ENCODE data around the gene PDLIM7.

PDLIM7 gene

DNA sequence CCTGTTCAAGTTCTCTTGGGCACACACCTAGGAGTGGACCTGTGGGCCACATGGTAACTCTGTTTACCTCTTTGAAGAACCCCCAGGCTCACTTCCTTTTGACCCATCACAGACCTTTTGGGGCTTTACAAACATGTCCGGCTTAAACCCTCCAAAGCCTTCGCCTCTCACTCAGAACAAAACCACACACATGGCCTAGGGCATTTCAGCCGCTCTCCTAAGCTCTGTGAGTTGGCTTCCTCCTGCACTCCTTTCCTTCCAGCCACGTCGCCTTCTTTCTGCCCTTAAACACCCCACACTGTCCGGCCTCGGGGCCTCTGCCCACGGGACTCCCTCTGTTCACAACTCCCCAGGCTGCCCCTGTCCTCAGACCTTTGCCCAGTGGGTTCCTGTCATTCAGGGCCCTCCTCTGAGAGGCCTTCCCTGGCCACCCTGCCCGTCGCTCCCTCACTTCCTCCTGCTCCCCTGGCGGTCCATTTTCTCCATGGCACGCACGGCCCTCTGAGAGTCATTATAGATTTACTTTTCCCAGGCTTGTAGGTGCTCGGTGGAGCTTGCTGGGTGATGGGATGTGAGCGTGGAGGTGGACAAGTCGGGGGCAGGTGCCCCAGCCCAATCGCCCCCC is 10.3 kb upstream of the PDLIM7 start:
- H3K4me1 Mint-ChIP-seq: peaks cover 5% of the 10 kb centered on the region
- H3K9me3 Mint-ChIP-seq: no peaks in the 10 kb centered on the region
- H3K27ac Mint-ChIP-seq: peak overlapping the region; percentile 11
- H3K36me3 Mint-ChIP-seq: peaks cover 11% of the 10 kb centered on the region
- H3K27me3 Mint-ChIP-seq: no peaks in the 10 kb centered on the region
- CTCF ChIA-PET: interaction anchor here (1.0 to 1.4 kb wide), 3 partner anchors 10 to 106 kb away, joined by 3 to 4 read pairs (median 3); partner anchors contain the start of gene PDLIM7
- H3K4me3 Mint-ChIP-seq: no peak overlapping the region
- DNase-seq: no peak

DNA sequence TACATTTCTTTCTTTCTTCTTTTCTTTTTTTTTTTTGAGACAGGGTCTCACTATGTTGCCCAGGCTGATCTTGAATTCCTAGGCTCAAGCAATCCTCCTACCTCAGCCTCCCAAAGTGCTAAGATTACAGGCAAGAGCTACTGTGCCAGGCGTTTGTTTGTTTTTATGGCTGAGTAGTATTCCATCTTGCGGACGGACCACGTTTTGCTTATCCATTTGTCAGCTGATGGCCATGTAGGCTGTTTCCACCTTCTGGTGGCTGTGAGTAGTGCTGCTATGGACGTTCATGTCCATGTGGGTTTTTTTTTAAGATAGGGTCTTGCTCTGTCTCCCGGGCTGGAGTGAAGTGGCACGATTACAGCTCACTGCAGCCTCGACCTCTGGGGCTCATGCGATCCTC is 9.8 kb upstream of the PDLIM7 start:
- H3K36me3 Mint-ChIP-seq: peaks cover 11% of the 10 kb centered on the region
- H3K27ac Mint-ChIP-seq: no peak overlapping the region
- H3K9me3 Mint-ChIP-seq: no peaks in the 10 kb centered on the region
- no peak overlapping the region for H3K4me3 Mint-ChIP-seq
- H3K27me3 Mint-ChIP-seq: no peaks in the 10 kb centered on the region
- H3K4me1 Mint-ChIP-seq: peaks cover 5% of the 10 kb centered on the region
- DNase-seq: no peak
- CTCF ChIA-PET: interaction anchor here (1.0 to 1.4 kb wide), 2 partner anchors 10 to 105 kb away, joined by 3 to 4 read pairs; partner anchors contain the start of gene PDLIM7

DNA sequence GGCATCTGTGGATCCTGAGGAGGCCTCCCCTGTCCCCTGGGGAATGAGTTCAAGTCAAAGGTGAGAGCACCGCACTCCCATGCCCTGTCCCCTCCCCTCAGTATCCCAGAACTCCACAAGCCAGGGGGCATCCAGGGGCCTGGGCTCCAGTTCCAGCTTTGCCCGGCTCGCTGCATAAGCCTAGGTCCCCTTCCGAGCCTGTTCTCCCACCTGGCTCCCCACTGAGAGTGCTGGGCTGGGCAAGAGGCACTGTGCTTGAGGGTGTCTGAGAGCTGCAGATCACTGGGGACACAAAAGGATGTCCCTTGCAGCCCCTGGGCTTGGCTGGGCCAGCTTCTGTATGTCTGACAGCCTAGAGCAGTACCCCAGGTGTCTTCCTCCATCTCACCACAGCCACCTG is 7.7 kb upstream of the PDLIM7 start:
- CTCF ChIA-PET: interaction anchor here (0.6 to 1.4 kb wide), 3 partner anchors 11 to 116 kb away, joined by 3 read pairs; no protein-coding TSS in a partner anchor
- Mint-ChIP-seq H3K27me3 (peaks cover 6% of the 10 kb centered on the region), H3K27ac (no peak overlapping the region), H3K4me1 (peaks cover 3% of the 10 kb centered on the region), H3K36me3 (no peaks in the 10 kb centered on the region), H3K9me3 (no peaks in the 10 kb centered on the region), H3K4me3 (no peak overlapping the region)
- no peak for DNase-seq

DNA sequence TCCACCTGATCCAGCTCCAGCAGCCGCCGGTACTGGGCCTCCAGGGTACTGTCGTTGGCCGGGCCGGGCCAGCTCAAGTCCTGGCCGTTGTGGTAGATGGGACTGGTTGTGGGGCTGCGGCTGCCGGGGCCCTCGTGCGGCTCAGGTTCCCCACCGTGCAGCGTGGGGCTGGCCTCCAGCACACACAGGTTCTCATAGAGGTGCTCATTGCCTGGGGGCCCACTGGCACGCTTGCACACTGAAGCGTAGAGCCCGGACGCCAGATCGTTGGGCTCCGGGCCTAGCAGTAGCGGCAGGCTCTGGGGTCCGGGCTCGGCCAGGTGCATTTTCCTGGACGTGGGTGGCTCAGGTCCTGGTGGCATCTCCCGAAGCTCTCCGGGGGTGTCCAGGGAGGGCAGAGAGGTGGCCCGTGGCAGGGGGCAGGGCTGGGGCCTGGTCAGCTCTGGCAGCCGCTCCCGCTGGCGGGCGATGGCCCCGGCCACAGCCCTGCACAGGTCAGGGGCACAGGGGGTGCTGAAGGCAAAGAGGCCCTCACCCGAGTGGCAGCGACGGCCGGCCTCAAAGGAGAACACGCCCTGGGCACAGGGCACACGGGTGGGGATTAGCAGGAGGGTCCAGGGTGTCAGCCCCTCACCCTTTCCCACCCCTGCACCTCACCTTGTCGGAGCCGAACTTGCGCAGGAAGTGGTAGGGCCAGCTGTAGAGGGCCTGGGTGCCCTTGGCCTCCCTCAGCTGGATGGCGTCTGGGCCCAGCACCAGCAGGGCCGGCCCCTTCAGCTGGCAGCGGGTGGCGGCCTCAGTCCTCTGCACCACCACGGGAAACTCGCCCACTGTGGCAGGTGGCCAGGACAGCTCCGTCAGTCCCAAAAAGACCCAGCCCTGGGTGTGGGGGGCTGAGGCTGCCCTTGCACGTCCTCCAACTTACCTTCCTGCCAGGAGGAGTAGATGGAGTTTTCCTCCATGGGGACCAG is 7.0 kb upstream of the PDLIM7 start:
- no peak overlapping the region for H3K27ac Mint-ChIP-seq
- no peaks in the 10 kb centered on the region for H3K36me3 Mint-ChIP-seq
- H3K27me3 Mint-ChIP-seq: peaks cover 13% of the 10 kb centered on the region
- H3K4me1 Mint-ChIP-seq: no peaks in the 10 kb centered on the region
- H3K4me3 Mint-ChIP-seq: no peak overlapping the region
- CTCF ChIA-PET: interaction anchor here (0.6 to 7.6 kb wide), 5 partner anchors 12 to 115 kb away, joined by 3 to 114 read pairs (median 5); no protein-coding TSS in a partner anchor
- no peak for DNase-seq
- H3K9me3 Mint-ChIP-seq: no peaks in the 10 kb centered on the region

DNA sequence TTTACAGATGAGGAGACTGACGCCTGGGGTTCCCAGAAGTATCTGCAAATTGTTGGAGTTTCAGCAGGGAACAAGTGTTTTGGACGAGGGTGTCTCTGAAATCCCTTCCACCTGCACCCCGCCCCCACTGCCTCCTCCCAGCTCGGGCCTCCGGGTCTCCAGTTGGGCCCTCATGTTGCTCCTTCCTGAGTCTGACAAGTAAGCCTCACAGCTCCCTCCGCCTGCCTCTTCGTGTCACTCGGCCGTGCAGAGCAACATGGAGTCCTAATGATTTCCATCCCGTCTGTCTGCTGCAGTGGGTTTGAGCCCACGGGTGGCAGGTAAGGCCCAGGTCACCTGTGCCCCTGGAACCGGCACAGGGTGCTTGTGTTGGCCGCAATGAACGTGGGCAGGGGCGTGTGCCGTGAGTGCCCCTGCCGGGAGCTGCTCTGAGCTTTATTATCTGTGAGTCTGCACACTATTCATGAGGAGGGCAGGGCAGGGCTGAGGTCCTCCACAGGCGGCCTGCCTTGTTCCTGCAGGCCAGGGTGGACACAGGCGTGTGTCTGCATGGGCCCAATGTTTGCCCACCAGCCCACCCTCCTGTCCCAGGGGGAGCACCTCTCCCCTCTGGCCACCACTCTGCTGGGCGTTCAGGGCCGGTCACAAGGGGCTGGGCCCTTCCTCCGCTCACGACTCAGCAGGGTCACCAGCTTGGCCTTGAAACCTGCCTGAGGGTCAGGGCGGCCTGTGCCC is 6.1 kb upstream of the PDLIM7 start:
- peaks cover 21% of the 10 kb centered on the region for H3K27me3 Mint-ChIP-seq
- no peak overlapping the region for H3K27ac Mint-ChIP-seq
- no peak for DNase-seq
- CTCF ChIA-PET: interaction anchor here (1.0 to 7.6 kb wide), 5 partner anchors 8 to 113 kb away, joined by 3 to 114 read pairs (median 5); no protein-coding TSS in a partner anchor
- H3K4me3 Mint-ChIP-seq: no peak overlapping the region
- H3K36me3 Mint-ChIP-seq: no peaks in the 10 kb centered on the region
- H3K9me3 Mint-ChIP-seq: no peaks in the 10 kb centered on the region
- peaks cover 4% of the 10 kb centered on the region for H3K4me1 Mint-ChIP-seq

DNA sequence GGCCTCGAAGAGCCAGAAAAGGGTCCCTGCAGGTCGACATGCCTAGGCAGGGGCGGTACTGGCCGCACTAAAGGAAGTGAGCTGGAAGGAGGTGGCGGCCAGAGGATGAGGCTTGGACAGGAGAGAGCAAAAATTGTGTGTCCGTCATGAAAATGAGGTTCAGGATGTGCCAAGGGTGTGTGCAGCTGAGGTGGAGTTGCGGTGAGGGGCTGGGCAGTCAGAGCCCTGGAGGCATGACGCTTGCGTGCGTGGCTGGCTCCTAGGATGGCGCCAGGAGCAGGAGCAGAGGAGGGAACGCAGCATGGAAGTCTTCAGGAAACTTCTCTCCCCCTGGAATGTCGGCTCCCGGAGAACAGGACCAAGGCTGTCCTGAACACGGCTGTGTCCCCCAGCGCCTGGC is 5.5 kb upstream of the PDLIM7 start:
- Mint-ChIP-seq H3K27me3 (peaks cover 28% of the 10 kb centered on the region), H3K36me3 (no peaks in the 10 kb centered on the region), H3K4me3 (no peak overlapping the region), H3K27ac (no peak overlapping the region), H3K9me3 (no peaks in the 10 kb centered on the region), H3K4me1 (peaks cover 9% of the 10 kb centered on the region)
- CTCF ChIA-PET: interaction anchor here (1.0 to 7.6 kb wide), 8 partner anchors 9 to 193 kb away, joined by 3 to 114 read pairs (median 8); no protein-coding TSS in a partner anchor
- no peak for DNase-seq

DNA sequence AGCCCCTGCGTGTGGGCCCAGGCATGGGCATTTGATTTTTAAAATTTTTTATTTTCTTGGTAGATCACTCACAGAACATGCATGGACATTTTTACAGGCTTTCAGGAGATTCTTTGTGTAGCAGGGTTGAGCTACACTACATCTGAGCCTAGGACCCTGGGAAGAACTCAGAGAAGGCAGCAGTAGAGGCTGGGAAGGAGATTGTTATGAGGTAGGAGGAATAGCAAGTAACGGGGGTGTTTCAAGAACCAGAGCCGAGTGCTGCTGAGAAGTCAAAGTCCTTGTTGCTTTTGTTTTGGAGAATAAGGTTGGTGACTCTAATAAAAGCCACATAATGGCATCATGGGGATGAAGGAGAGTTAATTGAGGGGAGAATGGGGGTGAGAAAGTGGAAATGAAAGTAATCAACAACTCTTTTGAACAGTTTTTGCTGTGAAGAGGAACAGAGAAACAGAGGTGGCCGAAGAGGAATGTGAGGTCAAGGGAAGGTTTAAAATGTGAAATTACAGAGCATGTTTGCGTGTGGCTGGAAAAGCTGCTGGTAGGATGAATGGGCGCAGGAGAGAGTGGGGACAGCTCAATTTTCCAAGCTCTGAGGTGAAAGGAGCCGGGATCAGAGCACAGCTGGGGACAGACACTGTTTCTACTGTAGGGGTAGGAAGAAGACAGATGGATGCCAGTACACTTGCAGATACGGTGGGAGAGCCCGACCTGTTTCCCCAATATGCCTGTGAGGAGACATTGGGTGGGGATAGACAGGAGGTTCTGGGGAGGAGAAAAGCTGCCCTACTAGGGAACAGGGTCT is 4.7 kb upstream of the PDLIM7 start:
- Mint-ChIP-seq H3K4me1 (peaks cover 11% of the 10 kb centered on the region), H3K36me3 (no peaks in the 10 kb centered on the region), H3K9me3 (no peaks in the 10 kb centered on the region), H3K27ac (no peak overlapping the region), H3K27me3 (peaks cover 32% of the 10 kb centered on the region), H3K4me3 (no peak overlapping the region)
- DNase-seq: no peak
- CTCF ChIA-PET: interaction anchor here (0.7 to 7.6 kb wide), 23 partner anchors 9 to 388 kb away, joined by 3 to 114 read pairs (median 5); partner anchors contain the start of gene GRK6

DNA sequence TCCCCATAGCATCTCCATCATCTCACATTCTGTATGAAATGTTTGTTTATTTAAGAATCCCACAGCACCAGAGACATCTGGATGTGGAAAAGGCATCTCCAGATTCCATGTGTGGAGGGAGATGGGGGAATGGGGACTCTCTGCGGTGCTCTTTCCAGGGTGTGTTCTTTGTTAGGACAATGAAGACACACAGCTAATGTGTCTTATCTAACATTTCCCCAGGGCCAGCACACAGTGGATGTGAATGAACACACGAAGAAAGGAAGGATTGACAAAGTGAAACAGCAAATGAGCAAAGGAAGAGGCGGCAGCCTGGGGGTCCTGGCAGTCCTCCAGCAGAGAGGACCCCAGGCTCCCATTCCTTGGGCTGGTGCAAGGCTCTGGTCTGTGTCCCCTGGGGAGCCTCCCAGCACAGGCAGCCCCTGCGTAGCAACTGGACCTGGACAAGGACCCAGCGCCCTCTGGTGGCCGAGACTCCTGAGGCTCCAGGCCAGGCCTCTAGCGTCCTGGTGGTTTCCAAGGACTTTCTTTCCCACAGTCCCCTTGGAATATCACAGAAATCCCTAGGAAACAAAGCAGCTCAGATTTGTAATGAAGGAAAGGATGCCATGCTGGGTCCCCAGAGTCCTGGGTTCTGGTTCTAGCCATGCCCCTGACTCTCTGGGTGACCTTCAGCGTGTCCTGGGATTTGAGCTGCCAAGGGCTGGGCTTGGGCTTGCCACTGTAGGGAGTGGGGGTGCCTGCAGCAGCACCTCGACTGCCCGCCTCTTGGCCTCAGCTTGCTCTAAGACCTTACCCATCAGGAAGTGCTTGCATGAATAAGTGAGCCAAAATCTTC is 3.5 kb upstream of the PDLIM7 start:
- Mint-ChIP-seq H3K27me3 (peaks cover 32% of the 10 kb centered on the region), H3K4me3 (no peak overlapping the region)
- CTCF ChIA-PET: interaction anchor here (0.7 to 7.6 kb wide), 28 partner anchors 9 to 386 kb away, joined by 3 to 114 read pairs (median 4); partner anchors contain the start of gene GRK6

DNA sequence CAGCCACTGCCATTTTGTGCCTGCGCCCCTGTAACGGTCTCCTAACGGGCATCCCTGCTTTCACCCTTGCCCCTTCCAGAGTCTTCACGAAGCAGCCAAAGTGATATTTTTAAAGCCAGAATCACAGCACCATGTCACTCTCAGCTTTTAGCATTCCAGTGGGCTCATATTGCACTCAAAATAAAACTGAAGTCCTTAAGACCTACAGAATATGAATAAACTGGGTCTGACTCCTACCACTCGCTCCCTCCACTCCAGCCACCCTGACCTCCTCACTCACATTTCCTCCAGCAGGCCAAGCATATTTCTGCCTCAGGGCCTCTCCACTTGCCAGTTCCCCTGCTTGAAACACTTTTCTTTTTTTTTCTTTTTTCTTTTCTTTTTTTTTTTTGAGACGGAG is 2.4 kb upstream of the PDLIM7 start:
- CTCF ChIA-PET: interaction anchor here (1.4 to 7.6 kb wide), 8 partner anchors 16 to 128 kb away, joined by 4 to 114 read pairs (median 12); no protein-coding TSS in a partner anchor
- H3K27ac Mint-ChIP-seq: no peak overlapping the region
- no peaks in the 10 kb centered on the region for H3K36me3 Mint-ChIP-seq
- peaks cover 32% of the 10 kb centered on the region for H3K27me3 Mint-ChIP-seq
- peaks cover 21% of the 10 kb centered on the region for H3K4me1 Mint-ChIP-seq
- no peak for DNase-seq
- no peak overlapping the region for H3K4me3 Mint-ChIP-seq
- H3K9me3 Mint-ChIP-seq: no peaks in the 10 kb centered on the region

More for the DNA sequence above, 3.5 kb upstream of the PDLIM7 start:
- no peaks in the 10 kb centered on the region for H3K9me3 Mint-ChIP-seq
- peaks cover 16% of the 10 kb centered on the region for H3K4me1 Mint-ChIP-seq
- H3K27ac Mint-ChIP-seq: no peak overlapping the region
- peak; percentile 89 for DNase-seq
- H3K36me3 Mint-ChIP-seq: no peaks in the 10 kb centered on the region

DNA sequence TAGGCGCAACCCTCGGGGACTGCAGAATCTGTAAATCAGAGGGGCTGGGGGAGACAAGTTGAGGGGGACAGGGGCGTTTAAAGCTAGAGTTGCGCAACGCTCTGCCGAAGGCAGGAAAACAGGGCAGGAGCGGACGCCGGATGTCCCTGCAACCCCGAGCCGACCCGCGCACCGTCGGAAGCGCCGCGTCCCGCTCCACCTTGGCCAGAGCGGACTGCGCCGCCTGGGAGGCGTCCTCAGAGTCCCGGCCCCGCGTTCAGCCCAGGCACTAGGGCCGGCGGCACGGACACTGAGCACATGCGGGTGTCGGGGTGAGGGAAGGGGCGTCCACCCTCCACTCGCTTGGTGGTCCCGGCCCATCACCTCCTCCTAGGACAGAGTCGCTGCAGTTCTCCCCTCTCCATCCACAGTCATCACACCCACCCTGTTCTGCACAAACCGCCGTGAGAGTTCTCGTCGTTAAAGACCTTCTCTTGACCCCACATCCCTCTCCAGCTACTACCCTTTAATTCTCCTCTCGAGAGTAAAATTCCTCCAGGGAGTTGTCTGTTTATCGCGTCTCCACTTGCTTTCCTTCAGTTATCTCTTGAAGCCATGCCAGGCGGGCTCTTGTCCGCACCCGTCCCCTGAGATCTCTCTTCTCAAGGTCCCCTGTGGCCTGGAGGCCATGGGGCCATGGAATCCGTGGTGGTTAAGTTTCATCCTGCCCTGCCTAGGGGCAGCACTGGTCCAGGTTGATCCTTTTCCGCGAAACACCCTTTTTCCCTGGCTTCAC is 796 bp upstream of the PDLIM7 start:
- Mint-ChIP-seq H3K27me3 (peaks cover 32% of the 10 kb centered on the region), H3K4me1 (peaks cover 35% of the 10 kb centered on the region), H3K4me3 (peak overlapping the region; percentile 81), H3K36me3 (peaks cover 1% of the 10 kb centered on the region), H3K27ac (no peak overlapping the region), H3K9me3 (no peaks in the 10 kb centered on the region)
- DNase-seq: peak; percentile 61
- CTCF ChIA-PET: interaction anchor here (1.0 to 7.6 kb wide), 8 partner anchors 9 to 189 kb away, joined by 3 to 114 read pairs (median 5); no protein-coding TSS in a partner anchor

DNA sequence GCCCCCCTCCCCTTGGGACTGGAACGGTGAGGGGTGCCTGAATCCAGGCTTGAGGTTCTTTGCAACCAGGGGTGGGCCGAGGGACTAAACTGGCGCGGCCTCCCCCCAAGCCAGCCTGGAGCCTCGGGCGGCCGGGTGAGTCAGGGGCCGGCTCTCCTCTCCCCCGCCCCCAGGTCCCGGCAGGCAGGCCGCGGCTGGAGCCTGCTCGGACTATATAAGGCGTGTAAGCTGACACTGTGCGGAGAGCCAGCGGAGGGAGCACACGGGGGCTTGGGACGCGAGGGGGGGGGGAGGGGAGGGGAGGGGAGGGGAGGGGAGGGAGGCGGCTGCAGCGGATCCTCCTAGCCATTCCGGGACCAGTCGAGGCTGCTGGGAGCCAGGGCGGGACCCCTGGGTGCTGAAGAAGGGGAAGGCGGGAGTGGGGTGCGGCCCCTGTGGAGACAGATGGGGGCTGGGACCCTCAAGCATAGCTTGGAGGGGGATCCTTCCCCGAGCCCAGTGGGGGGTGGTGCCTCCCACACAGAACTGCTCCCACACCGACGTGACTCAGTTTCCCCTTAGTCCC is 595 bp downstream of the PDLIM7 start:
- peak overlapping the region; percentile 81 for H3K4me3 Mint-ChIP-seq
- peaks cover 36% of the 10 kb centered on the region for H3K4me1 Mint-ChIP-seq
- no peaks in the 10 kb centered on the region for H3K9me3 Mint-ChIP-seq
- peaks cover 7% of the 10 kb centered on the region for H3K36me3 Mint-ChIP-seq
- H3K27ac Mint-ChIP-seq: no peak overlapping the region
- peaks cover 32% of the 10 kb centered on the region for H3K27me3 Mint-ChIP-seq
- no peak for DNase-seq
- CTCF ChIA-PET: interaction anchor here (0.7 to 7.6 kb wide), 6 partner anchors 10 to 187 kb away, joined by 3 to 114 read pairs (median 5); no protein-coding TSS in a partner anchor
